ENCODE data around the gene ATP11A. TPM values are rescaled to one million over a fixed set of nuclear protein-coding genes. Genes with fewer than 3 reads are reported as not detected.

Gene ATP11A
- total and polyA plus RNA-seq, 4 donors, result 3.1 to 68.1 (median 28.6) TPM

DNA sequence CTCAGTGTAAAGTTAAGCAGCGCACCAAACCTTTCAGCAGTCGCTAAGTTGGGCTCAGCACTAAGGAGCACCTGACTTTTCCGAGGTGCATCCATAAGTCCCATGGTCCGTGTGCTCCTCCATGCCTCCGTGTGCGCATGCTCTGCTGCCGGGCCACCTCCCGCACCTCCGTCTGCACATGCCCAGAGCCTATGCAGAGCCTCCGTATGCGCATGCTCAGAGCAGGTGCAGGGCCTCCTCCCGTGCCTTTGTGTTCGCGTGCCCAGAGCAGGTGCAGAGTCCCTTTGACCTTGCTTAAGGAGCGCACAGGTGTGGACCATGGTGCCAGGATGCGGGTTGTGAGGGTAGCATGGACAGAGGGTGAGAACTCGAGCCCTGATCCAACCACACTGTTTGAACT is 46.0 kb downstream of the ATP11A start:
- ATAC-seq (ENCODE audit: low FRiP score) (peak; percentile 27), DNase-seq (peak in 1 of 2 donors; percentile 45)
- Histone ChIP-seq H3K4me1 (ENCODE audit: control insufficient read depth in 1 of 2, insufficient read depth in 2 of 2, low read length in 2 of 2) (no peaks in the 10 kb centered on the region), H3K27ac (ENCODE audit: low read depth in 1 of 2, low read length in 2 of 2) (no peak overlapping the region), H3K36me3 (ENCODE audit: control insufficient read depth in 1 of 2, insufficient read depth in 2 of 2, low read length in 1 of 2) (no peaks in the 10 kb centered on the region), H3K4me3 (ENCODE audit: low read length in 2 of 2) (no peak overlapping the region), H3K9me3 (ENCODE audit: control insufficient read depth, low read length) (no peaks in the 10 kb centered on the region), H3K27me3 (ENCODE audit: control insufficient read depth in 1 of 2, insufficient read depth in 2 of 2, low read length in 1 of 2) (no peaks in the 10 kb centered on the region)
- intact Hi-C loops (cut with DNase I), result no loop called here
- 85 to 94% methylated on average over 17 of the region's 17 CpGs for WGBS, 2 donors

DNA sequence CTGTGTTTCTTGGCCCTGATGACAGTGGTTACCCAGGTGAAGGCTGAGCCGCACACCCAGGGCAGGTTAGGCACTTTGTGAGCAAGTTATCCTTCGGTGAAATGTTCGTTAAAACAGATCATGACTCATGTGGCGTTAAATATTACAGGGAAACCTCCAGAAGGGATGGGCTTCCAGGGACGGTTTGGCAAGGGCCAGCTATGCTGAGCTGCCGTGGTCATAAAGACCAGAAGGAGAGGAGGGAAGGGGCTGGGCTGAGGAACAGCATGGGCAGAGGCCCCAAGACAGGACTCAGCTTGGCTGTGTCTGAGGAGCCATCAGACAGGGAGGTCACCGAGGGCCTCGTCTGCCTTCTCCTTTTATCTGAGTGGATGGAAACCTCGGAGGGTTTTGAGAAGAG is 47.5 kb downstream of the ATP11A start:
- Histone ChIP-seq H3K27me3 (ENCODE audit: control insufficient read depth in 1 of 2, insufficient read depth in 2 of 2, low read length in 1 of 2) (no peaks in the 10 kb centered on the region), H3K36me3 (ENCODE audit: control insufficient read depth in 1 of 2, insufficient read depth in 2 of 2, low read length in 1 of 2) (no peaks in the 10 kb centered on the region), H3K27ac (ENCODE audit: low read depth in 1 of 2, low read length in 2 of 2) (no peak overlapping the region), H3K9me3 (ENCODE audit: control insufficient read depth, low read length) (no peaks in the 10 kb centered on the region), H3K4me3 (ENCODE audit: low read length in 2 of 2) (no peak overlapping the region), H3K4me1 (ENCODE audit: control insufficient read depth in 1 of 2, insufficient read depth in 2 of 2, low read length in 2 of 2) (no peaks in the 10 kb centered on the region)
- peak in 1 of 2 donors; percentile 39 for DNase-seq
- ATAC-seq (ENCODE audit: low FRiP score), result no peak
- WGBS, 2 donors, result 93 to 96% methylated on average over 9 of the region's 9 CpGs
- intact Hi-C loops (cut with DNase I), result no loop called here

DNA sequence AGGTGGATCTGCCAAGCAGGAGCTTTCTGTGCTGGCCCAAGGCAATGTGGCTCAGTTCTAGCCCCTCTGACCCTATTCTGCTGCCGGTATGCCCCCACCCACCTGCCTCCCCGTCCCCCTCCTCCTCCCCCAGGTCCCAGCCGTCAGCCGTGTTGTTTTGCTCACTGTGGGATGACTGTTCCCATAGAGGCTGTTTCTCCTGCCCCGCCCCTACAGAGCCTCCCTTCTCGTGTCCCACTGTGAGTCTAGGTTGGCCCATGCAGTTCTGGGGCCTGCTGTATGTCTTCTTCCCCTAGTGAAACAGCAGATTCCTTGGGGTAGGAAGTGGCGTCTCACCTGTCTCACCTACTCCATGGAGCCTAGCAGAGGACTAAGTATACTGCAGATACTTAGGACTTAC is 48.8 kb downstream of the ATP11A start:
- intact Hi-C loops (cut with DNase I), result no loop called here

DNA sequence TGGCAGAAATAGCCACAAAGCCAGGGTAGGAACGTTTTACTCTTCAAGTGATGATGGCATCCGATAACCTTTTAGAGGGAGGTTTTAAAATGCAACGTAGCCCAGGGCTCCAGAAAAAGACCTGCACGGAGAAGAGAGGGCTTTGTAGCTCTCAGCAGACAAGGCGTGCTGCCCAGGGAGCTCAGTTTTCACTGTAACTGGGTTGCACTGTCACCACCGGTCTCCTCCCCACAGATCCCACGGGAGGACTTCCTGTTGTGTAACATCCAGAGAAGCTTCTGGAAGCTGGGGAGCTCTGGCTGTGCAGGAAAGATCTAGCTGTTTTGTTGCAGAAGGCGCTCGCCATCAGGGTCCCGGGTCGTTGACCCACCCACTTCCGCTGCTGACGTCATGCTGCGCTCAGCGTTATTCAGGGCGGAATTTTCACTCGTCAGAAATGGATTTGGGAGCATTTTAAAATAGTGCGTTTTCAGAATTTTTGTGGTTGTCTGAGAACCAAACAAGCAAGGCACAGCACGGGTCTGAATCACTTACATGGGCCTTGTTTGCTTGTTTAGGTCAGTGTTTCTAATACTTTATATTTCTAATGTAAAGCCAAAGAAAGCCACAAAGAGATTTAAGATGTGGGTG is 50.8 kb downstream of the ATP11A start:
- no peaks in the 10 kb centered on the region for H3K36me3 ChIP-seq (ENCODE audit: control insufficient read depth in 1 of 2, insufficient read depth in 2 of 2, low read length in 1 of 2)
- no peaks in the 10 kb centered on the region for H3K9me3 ChIP-seq (ENCODE audit: control insufficient read depth, low read length)
- intact Hi-C loops (cut with DNase I), result loop anchor here in 1 of 2 donors (5.0 kb wide), 1 partner anchor 67 kb away; no protein-coding TSS in a partner anchor
- no peak overlapping the region for H3K4me3 ChIP-seq (ENCODE audit: low read length in 2 of 2)
- no peaks in the 10 kb centered on the region for H3K4me1 ChIP-seq (ENCODE audit: control insufficient read depth in 1 of 2, insufficient read depth in 2 of 2, low read length in 2 of 2)
- no peak overlapping the region for H3K27ac ChIP-seq (ENCODE audit: low read depth in 1 of 2, low read length in 2 of 2)
- ATAC-seq (ENCODE audit: low FRiP score) (peak; percentile 64), DNase-seq (peak in 1 of 2 donors; percentile 62)
- WGBS, 2 donors, result 75 to 83% methylated on average over 19 of the region's 19 CpGs
- no peaks in the 10 kb centered on the region for H3K27me3 ChIP-seq (ENCODE audit: control insufficient read depth in 1 of 2, insufficient read depth in 2 of 2, low read length in 1 of 2)

More for the DNA sequence above, 48.8 kb downstream of the ATP11A start:
- H3K27ac ChIP-seq (ENCODE audit: low read depth in 1 of 2, low read length in 2 of 2), result no peak overlapping the region
- no peaks in the 10 kb centered on the region for H3K27me3 ChIP-seq (ENCODE audit: control insufficient read depth in 1 of 2, insufficient read depth in 2 of 2, low read length in 1 of 2)
- no peaks in the 10 kb centered on the region for H3K9me3 ChIP-seq (ENCODE audit: control insufficient read depth, low read length)
- H3K4me3 ChIP-seq (ENCODE audit: low read length in 2 of 2), result no peak overlapping the region
- DNase-seq (no peak), ATAC-seq (ENCODE audit: low FRiP score) (no peak)
- WGBS, 2 donors, result 73 to 90% methylated on average over 7 of the region's 7 CpGs
- H3K36me3 ChIP-seq (ENCODE audit: control insufficient read depth in 1 of 2, insufficient read depth in 2 of 2, low read length in 1 of 2), result no peaks in the 10 kb centered on the region
- H3K4me1 ChIP-seq (ENCODE audit: control insufficient read depth in 1 of 2, insufficient read depth in 2 of 2, low read length in 2 of 2), result no peaks in the 10 kb centered on the region

DNA sequence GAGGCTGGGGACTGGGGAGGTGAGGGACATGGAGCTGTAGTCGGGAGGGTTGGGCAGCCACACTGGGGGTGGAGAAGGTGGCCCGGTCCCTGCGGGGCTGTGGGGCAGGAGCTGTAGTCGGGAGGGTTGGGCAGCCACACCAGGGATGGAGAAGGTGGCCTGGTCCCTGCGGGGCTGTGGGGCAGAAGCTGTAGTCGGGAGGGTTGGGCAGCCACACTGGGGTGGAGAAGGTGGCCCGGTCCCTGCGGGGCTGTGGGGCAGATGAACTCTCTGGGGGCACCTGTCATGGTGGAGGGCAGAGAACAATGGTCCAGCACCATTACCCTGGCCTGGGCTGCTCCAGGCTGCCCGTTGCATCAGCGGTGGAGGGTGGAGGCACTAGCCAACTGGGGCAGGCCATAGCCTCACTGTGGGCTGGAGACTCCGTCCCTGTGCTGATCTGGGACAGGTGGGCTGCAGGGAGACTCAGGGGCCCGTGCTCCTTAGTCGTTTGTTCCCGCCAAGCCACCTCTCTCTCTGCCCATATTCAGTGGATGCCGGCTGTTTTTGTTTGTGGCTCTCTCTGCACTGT is 51.4 kb downstream of the ATP11A start:
- 86 to 90% methylated on average over 13 to 15 of the region's 15 CpGs for WGBS, 2 donors
- Histone ChIP-seq H3K4me1 (ENCODE audit: control insufficient read depth in 1 of 2, insufficient read depth in 2 of 2, low read length in 2 of 2) (no peaks in the 10 kb centered on the region), H3K27ac (ENCODE audit: low read depth in 1 of 2, low read length in 2 of 2) (no peak overlapping the region), H3K4me3 (ENCODE audit: low read length in 2 of 2) (no peak overlapping the region), H3K36me3 (ENCODE audit: control insufficient read depth in 1 of 2, insufficient read depth in 2 of 2, low read length in 1 of 2) (no peaks in the 10 kb centered on the region), H3K9me3 (ENCODE audit: control insufficient read depth, low read length) (no peaks in the 10 kb centered on the region), H3K27me3 (ENCODE audit: control insufficient read depth in 1 of 2, insufficient read depth in 2 of 2, low read length in 1 of 2) (no peaks in the 10 kb centered on the region)
- DNase-seq (peak in 1 of 2 donors; percentile 54), ATAC-seq (ENCODE audit: low FRiP score) (no peak)
- intact Hi-C loops (cut with DNase I), result loop anchor here in 1 of 2 donors (5.0 kb wide), 1 partner anchor 66 kb away; no protein-coding TSS in a partner anchor

DNA sequence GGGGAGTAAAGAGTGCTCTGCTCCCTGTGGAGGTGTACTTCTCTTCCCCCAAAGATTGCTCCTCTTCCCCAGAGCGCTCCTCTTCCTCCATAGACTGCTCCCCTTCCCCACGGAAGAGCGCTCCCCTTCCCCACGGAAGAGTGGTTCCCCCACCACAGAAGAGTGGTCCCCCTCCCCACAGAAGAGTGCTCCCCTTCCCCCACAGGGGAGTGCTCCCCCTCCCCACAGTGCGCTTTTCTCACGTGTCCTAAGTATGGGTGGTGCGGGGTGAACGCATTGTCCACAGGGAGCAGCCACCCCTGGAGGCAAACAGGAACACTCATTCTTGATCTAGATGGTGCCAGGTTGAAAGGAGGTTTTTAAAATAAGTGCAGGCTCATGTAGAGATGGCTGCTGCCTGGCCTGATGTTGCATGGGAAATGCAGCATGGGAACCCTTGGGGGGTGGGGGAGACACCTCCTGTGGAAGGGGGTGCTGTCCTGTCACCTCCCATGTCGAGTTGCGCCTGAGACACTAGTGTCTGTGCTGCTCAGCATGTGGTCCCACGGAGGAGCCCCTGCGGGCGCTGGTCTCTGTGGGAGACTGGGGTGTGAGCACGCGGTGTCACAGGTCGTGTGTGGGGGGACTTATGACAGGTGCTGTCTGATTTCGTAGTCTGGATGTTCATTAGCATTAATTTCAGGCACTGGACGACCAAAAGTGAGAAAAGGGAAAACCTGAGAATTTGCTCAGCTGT is 52.2 kb downstream of the ATP11A start:
- DNase-seq (peak in 1 of 2 donors; percentile 44), ATAC-seq (ENCODE audit: low FRiP score) (no peak)
- H3K4me1 ChIP-seq (ENCODE audit: control insufficient read depth in 1 of 2, insufficient read depth in 2 of 2, low read length in 2 of 2), result no peaks in the 10 kb centered on the region
- H3K4me3 ChIP-seq (ENCODE audit: low read length in 2 of 2), result no peak overlapping the region
- no peaks in the 10 kb centered on the region for H3K36me3 ChIP-seq (ENCODE audit: control insufficient read depth in 1 of 2, insufficient read depth in 2 of 2, low read length in 1 of 2)
- intact Hi-C loops (cut with DNase I), result loop anchor here in 1 of 2 donors (5.0 kb wide), 1 partner anchor 65 kb away; no protein-coding TSS in a partner anchor
- H3K27me3 ChIP-seq (ENCODE audit: control insufficient read depth in 1 of 2, insufficient read depth in 2 of 2, low read length in 1 of 2), result no peaks in the 10 kb centered on the region
- H3K9me3 ChIP-seq (ENCODE audit: control insufficient read depth, low read length), result no peaks in the 10 kb centered on the region
- 91 to 94% methylated on average over 18 of the region's 18 CpGs for WGBS, 2 donors
- H3K27ac ChIP-seq (ENCODE audit: low read depth in 1 of 2, low read length in 2 of 2), result no peak overlapping the region

DNA sequence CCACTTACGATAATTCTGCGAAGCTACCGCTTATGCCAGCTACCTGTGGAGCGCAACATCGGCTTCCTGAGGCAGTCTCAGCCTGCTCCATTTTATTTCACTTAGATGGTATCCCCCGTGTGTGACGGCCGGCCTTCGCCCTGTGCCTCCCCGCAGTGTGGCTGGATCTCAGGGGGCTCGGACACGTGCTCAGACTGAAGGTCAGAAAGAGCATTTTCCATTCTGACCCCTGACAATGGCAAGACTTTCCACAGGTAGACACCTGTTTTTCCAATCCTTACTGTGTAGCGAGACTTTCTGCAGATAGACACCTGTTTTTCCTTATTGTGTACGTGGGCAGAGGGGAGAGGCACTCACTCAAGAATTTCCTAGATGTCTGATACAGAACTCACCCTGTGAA is 52.7 kb downstream of the ATP11A start:
- Histone ChIP-seq H3K36me3 (ENCODE audit: control insufficient read depth in 1 of 2, insufficient read depth in 2 of 2, low read length in 1 of 2) (no peaks in the 10 kb centered on the region), H3K27ac (ENCODE audit: low read depth in 1 of 2, low read length in 2 of 2) (no peak overlapping the region), H3K27me3 (ENCODE audit: control insufficient read depth in 1 of 2, insufficient read depth in 2 of 2, low read length in 1 of 2) (no peaks in the 10 kb centered on the region), H3K4me3 (ENCODE audit: low read length in 2 of 2) (no peak overlapping the region), H3K4me1 (ENCODE audit: control insufficient read depth in 1 of 2, insufficient read depth in 2 of 2, low read length in 2 of 2) (no peaks in the 10 kb centered on the region), H3K9me3 (ENCODE audit: control insufficient read depth, low read length) (no peaks in the 10 kb centered on the region)
- ATAC-seq (ENCODE audit: low FRiP score) (no peak), DNase-seq (no peak)
- WGBS, 2 donors, result 95 to 97% methylated on average over 14 of the region's 14 CpGs
- intact Hi-C loops (cut with DNase I), result loop anchor here in 1 of 2 donors (5.0 kb wide), 1 partner anchor 65 kb away; no protein-coding TSS in a partner anchor

DNA sequence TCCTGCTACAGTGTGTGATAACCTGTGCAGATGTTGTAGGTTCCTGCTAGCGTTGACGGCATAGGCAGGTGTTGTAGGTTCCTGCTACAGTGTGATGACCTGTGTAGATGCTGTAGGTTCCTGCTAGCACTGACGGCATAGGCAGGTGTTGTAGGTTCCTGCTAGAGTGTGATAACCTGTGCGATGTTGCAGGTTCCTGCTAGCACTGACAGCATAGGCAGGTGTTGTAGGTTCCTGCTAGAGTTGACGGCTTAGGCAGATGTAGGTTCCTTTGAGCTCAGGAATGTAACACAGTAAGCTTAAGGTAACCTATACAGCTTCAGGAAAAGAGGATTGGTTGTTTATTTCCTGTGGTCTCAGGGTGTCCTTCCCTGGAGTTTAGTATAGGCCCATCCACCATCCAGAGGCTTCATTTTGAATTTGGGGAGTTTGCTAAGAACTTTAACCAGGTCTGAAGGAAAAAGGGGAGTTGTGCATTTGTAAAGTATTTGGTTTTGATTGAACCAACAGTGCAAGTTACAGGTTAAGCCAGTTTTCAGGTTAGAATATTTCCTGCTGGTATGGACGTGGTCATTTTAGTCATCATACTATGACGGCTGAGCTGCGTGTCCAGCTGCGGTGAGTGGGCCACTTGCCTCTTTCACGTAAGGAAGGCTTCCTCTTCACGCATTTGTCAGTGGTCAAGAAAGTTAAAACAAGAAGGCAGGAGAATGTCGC is 53.8 kb downstream of the ATP11A start:
- H3K9me3 ChIP-seq (ENCODE audit: control insufficient read depth, low read length), result no peaks in the 10 kb centered on the region
- no peaks in the 10 kb centered on the region for H3K4me1 ChIP-seq (ENCODE audit: control insufficient read depth in 1 of 2, insufficient read depth in 2 of 2, low read length in 2 of 2)
- intact Hi-C loops (cut with DNase I), result loop anchor here in 1 of 2 donors (5.0 kb wide), 1 partner anchor 64 kb away; no protein-coding TSS in a partner anchor
- no peaks in the 10 kb centered on the region for H3K36me3 ChIP-seq (ENCODE audit: control insufficient read depth in 1 of 2, insufficient read depth in 2 of 2, low read length in 1 of 2)
- H3K27me3 ChIP-seq (ENCODE audit: control insufficient read depth in 1 of 2, insufficient read depth in 2 of 2, low read length in 1 of 2), result no peaks in the 10 kb centered on the region
- no peak overlapping the region for H3K4me3 ChIP-seq (ENCODE audit: low read length in 2 of 2)
- no peak overlapping the region for H3K27ac ChIP-seq (ENCODE audit: low read depth in 1 of 2, low read length in 2 of 2)
- no peak for ATAC-seq (ENCODE audit: low FRiP score)
- WGBS, 2 donors, result 89 to 92% methylated on average over 12 of the region's 12 CpGs
- DNase-seq, result no peak

Measured in aorta (tissue), 5 donors.